T-helper 2 cell treated with Interferon-gamma antibody and Interleukin-4, amounts not matched to agents 5 μg/mL and 100 μg/mL, for 36 hours (primary cell): ENCODE data around the gene TMEM129.

Experiments
- DNase-seq: peaks from one replicate; pipeline ENCODE4 v3.0.0; 2021; ENCODE audit warnings: low spot score
- H3K27ac Mint-ChIP-seq: one replicate; pipeline ENCODE4 v1.8.0; 2021; ENCODE audit warnings: mild to moderate bottlenecking, mixed read lengths
- H3K27me3 Mint-ChIP-seq: one replicate; pipeline ENCODE4 v1.8.0; 2021; ENCODE audit warnings: low read depth, mixed read lengths
- H3K36me3 Mint-ChIP-seq: one replicate; pipeline ENCODE4 v1.8.0; 2021; ENCODE audit warnings: low read depth, mixed read lengths
- H3K4me1 Mint-ChIP-seq: one replicate; pipeline ENCODE4 v1.8.0; 2021; ENCODE audit warnings: low read depth, mixed read lengths
- H3K4me3 Mint-ChIP-seq: one replicate; pipeline ENCODE4 v1.8.0; 2022; ENCODE audit warnings: mild to moderate bottlenecking, moderate library complexity, mixed read lengths
- H3K9me3 Mint-ChIP-seq: one replicate; pipeline ENCODE4 v1.8.0; 2021; ENCODE audit warnings: mixed read lengths

Gene TMEM129

GRCh38 chr4:1762264-1763010, 41.3 kb upstream of the TMEM129 start:
- no peak overlapping the region for H3K27ac Mint-ChIP-seq
- DNase-seq, result no peak

DNA sequence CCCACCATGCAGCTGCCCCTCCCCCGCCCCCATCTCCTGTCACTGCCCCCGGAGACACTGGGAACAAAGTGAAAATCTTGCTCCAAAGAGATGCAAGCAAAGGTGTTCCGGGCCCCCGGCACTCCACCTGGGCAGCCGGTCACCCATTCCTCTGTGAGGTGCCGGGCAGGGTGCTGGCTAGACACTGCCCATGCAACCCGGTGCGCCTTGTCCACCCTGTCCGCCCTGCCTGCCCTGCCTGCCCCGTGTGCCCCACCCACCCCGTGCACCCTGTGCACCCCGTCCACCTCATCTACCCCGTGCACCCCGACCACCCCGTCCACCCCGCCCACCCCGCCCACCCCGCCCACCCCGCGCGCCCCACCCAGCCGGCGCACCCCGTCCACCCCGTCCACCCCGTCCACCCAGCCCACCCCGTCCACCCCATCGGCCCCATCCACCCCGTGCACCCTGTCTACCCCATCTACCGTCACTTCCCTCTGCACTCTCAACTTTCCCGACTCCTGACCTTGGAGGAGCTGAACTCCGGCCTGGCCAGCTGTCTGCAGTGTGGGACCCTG, 40.1 kb upstream of the TMEM129 start:
- H3K4me1 Mint-ChIP-seq, result peaks cover 2% of the 10 kb centered on the region
- no peaks in the 10 kb centered on the region for H3K9me3 Mint-ChIP-seq
- no peak for DNase-seq
- no peak overlapping the region for H3K4me3 Mint-ChIP-seq
- H3K27me3 Mint-ChIP-seq, result peaks cover 26% of the 10 kb centered on the region
- no peaks in the 10 kb centered on the region for H3K36me3 Mint-ChIP-seq
- H3K27ac Mint-ChIP-seq, result no peak overlapping the region

More at GRCh38 chr4:1762264-1763010, 41.3 kb upstream of the TMEM129 start:
- no peaks in the 10 kb centered on the region for H3K36me3 Mint-ChIP-seq
- H3K27me3 Mint-ChIP-seq, result peaks cover 26% of the 10 kb centered on the region
- peaks cover 2% of the 10 kb centered on the region for H3K4me1 Mint-ChIP-seq
- H3K9me3 Mint-ChIP-seq, result no peaks in the 10 kb centered on the region
- no peak overlapping the region for H3K4me3 Mint-ChIP-seq

DNA sequence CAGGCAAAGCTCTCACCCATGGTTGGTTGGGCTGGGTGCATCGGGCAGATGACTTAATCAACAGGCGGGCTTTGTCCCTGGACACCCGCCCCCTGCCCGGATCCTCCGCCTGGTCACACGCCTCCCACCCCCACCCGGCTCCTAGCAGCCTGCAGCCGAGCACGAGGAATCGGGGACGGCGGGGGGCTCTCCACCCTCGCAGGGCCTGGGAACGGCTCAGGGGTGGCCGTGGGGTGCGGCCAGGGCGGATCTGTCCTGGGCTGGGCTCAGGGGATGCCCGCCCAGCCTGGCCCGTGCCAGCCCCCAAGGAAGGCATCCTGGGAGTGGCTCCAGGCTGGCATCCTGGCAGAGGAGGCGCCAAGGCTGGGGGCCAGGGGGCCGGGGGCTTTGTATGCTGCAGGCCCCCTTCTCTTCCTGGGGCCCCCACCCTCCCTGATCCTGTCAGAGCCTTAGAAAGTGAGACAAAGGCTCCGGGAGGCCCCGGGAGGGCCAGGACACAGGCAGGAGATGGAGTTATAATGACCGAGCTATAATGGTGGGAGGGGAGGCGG, 39.5 kb upstream of the TMEM129 start:
- no peaks in the 10 kb centered on the region for H3K9me3 Mint-ChIP-seq
- peaks cover 2% of the 10 kb centered on the region for H3K4me1 Mint-ChIP-seq
- H3K27me3 Mint-ChIP-seq, result peaks cover 24% of the 10 kb centered on the region
- no peak for DNase-seq
- H3K4me3 Mint-ChIP-seq, result no peak overlapping the region
- H3K36me3 Mint-ChIP-seq, result no peaks in the 10 kb centered on the region
- no peak overlapping the region for H3K27ac Mint-ChIP-seq

- no peak for DNase-seq
These were observed 38.7 kb upstream of the TMEM129 start for GRCh38 chr4:1759818-1760223.

DNA sequence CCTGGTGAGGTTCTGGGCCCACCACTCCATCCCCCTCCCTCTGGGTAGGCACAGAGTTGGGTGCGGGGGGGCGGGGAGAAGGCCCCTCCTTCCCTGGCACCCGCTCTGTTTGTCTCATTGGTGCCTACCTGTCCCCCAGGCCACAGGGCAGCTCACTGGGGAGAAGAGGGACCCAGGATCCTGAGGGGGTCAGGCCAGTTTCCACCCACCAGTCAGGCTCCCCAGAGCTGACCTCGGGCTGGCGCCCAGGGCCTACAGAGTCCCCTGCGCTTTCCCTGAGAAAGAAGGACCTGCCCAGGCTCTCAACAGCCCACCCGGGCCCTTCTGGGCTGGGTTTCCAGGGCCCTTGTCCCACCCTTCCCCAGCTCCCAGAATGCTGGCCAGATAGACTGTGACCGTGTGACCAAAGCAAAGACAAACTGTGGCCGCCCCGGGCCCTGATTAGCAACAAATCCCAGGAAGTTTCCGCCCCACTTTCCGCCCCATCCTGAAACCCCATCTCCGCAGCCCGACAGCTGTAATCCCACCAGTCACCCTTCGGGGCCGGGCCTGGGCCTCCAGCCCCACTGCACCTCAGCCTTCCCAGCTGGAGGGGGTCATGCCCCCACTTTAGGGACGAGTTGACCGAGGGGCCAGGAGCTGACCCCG, 38.2 kb upstream of the TMEM129 start:
- peaks cover 13% of the 10 kb centered on the region for H3K27me3 Mint-ChIP-seq
- H3K9me3 Mint-ChIP-seq, result no peaks in the 10 kb centered on the region
- no peak overlapping the region for H3K27ac Mint-ChIP-seq
- no peak overlapping the region for H3K4me3 Mint-ChIP-seq
- H3K4me1 Mint-ChIP-seq, result peaks cover 2% of the 10 kb centered on the region
- no peak for DNase-seq
- H3K36me3 Mint-ChIP-seq, result no peaks in the 10 kb centered on the region

More at GRCh38 chr4:1759818-1760223, 38.7 kb upstream of the TMEM129 start:
- Mint-ChIP-seq H3K27ac (no peak overlapping the region), H3K4me3 (no peak overlapping the region), H3K4me1 (peaks cover 2% of the 10 kb centered on the region), H3K9me3 (no peaks in the 10 kb centered on the region), H3K27me3 (peaks cover 16% of the 10 kb centered on the region), H3K36me3 (no peaks in the 10 kb centered on the region)

GRCh38 chr4:1758306-1759121, 37.4 kb upstream of the TMEM129 start:
- Mint-ChIP-seq H3K27ac (no peak overlapping the region), H3K4me1 (peaks cover 2% of the 10 kb centered on the region), H3K9me3 (no peaks in the 10 kb centered on the region), H3K27me3 (peaks cover 8% of the 10 kb centered on the region), H3K4me3 (no peak overlapping the region), H3K36me3 (no peaks in the 10 kb centered on the region)
- DNase-seq, result no peak

DNA sequence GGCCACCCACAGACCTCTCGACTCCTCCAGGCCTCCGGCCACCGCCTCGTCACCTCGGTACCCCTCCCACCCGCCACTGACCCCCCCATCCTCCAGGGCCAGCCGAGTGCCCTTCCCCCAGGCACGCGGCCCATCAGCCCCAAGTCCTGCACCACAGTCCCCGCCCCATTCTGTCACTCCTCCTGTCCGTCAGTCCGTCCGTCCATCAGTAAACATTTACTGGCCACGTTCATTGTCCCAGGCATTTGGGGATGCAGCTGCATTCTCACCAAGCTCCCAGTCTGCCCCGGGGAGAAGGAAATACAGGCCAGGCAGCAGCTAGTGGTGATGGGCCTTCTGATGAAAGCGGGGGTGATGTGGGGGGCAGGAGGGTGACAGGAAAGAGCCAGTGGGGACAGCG, 36.7 kb upstream of the TMEM129 start:
- no peaks in the 10 kb centered on the region for H3K36me3 Mint-ChIP-seq
- no peak overlapping the region for H3K4me3 Mint-ChIP-seq

DNA sequence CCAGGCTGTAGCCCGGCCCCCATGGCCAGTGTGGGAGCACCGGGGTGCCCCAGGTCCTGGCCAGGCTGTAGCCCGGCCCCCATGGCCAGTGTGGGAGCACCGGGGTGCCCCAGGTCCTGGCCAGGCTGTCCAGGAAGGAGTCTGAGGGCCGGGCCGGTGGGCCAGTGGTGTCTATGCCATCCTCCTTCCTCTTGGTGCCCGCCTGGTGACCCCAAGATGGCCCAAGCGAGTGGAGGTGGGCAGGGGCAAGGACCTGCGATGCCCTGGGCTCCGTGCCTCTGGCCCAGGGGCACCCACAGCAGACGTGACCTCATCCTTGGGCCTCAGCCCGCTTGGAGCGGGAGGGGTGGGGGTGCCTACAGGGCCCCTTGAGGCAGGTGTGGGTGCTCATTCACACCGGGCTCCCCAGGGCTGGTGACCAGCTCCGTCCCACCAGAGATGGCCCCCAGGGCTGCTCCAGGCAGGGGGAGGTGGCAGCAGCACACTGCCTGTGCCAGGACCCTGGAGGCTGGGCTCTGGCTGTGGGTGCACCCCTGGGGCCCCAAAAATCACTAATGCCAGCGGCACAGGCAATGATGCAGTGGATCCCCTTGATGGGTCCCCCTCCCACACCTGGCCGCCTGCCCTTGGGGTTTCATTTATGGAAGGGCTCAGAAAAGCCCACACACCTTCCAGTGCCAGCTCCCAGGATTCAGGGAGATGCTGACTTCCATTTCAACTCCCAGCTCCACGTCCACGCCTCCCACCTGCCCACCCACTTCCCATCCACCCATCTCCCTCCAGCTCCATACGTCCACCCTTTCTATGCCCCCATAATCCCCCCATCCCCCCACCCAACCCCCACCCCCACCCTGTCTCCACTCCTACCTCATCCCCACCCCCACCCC, 36.0 kb upstream of the TMEM129 start:
- Mint-ChIP-seq H3K27ac (no peak overlapping the region), H3K27me3 (peaks cover 2% of the 10 kb centered on the region), H3K36me3 (no peaks in the 10 kb centered on the region), H3K9me3 (no peaks in the 10 kb centered on the region), H3K4me1 (peaks cover 2% of the 10 kb centered on the region), H3K4me3 (no peak overlapping the region)
- DNase-seq, result no peak

More for the DNA sequence above, 36.7 kb upstream of the TMEM129 start:
- Mint-ChIP-seq H3K27ac (no peak overlapping the region), H3K27me3 (peaks cover 5% of the 10 kb centered on the region), H3K9me3 (no peaks in the 10 kb centered on the region), H3K4me1 (peaks cover 2% of the 10 kb centered on the region)
- no peak for DNase-seq

- no peak for DNase-seq
- Mint-ChIP-seq H3K4me1 (peaks cover 2% of the 10 kb centered on the region), H3K27ac (no peak overlapping the region), H3K4me3 (no peak overlapping the region), H3K36me3 (no peaks in the 10 kb centered on the region), H3K27me3 (no peaks in the 10 kb centered on the region), H3K9me3 (no peaks in the 10 kb centered on the region)
These were observed 35.0 kb upstream of the TMEM129 start for GRCh38 chr4:1756079-1756478.

DNA sequence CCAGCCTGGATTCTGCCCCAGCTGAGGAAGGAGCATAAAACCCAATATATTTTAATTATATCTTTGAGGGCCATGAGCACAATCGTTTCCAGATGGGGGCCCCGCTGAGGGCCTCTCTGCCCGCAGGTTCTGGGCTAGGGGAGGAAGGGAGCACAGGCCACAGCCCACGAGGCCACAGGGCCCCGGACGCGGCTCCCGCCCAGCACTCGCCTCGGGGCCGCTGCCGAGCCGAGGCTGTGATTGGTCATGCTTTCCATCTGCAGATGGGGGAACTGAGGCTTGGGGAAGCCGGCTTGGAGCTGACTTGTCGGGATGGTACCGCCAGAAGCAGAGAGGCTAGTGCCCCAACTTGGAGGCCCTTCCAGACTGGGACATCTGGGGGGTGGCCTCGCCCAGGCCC, 34.2 kb upstream of the TMEM129 start:
- Mint-ChIP-seq H3K36me3 (no peaks in the 10 kb centered on the region), H3K4me1 (peaks cover 2% of the 10 kb centered on the region), H3K27me3 (no peaks in the 10 kb centered on the region), H3K9me3 (no peaks in the 10 kb centered on the region), H3K27ac (no peak overlapping the region), H3K4me3 (no peak overlapping the region)
- no peak for DNase-seq

- Mint-ChIP-seq H3K27me3 (no peaks in the 10 kb centered on the region), H3K9me3 (no peaks in the 10 kb centered on the region), H3K4me3 (no peak overlapping the region), H3K27ac (no peak overlapping the region), H3K4me1 (no peaks in the 10 kb centered on the region), H3K36me3 (no peaks in the 10 kb centered on the region)
- no peak for DNase-seq
These were observed 33.2 kb upstream of the TMEM129 start for GRCh38 chr4:1754336-1754735.

DNA sequence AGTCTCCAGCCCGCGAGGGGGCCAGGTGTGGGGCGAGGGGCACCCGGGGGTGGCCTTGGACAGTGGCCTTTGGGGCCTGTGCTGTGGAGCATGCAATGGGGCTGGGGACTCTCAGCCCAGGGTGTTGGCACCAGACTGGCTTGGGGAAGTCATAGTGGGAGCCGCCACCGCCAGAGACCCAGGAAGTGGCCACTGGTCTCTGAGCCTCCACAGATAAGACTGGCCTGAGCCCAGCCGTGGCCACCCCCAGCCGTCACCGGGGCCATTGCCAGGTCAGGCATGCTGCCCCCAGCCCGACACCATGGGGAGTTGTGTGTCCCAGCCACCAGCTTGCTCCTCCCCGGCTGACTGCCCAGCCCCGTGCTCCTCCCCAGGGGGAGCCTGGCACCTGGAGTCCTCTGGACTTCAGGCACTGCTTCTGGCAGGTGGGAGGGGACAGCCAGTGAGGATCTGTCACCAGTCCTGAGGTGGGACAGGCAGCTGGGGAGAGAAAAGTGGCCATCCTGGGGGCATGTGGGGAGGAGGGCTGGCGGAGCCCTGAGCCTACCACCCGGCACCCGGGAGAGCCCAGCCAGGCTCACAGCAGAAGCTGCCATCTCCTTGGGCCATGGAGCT, 32.7 kb upstream of the TMEM129 start:
- Mint-ChIP-seq H3K9me3 (no peaks in the 10 kb centered on the region), H3K4me3 (no peak overlapping the region), H3K27ac (no peak overlapping the region), H3K4me1 (no peaks in the 10 kb centered on the region), H3K27me3 (no peaks in the 10 kb centered on the region), H3K36me3 (no peaks in the 10 kb centered on the region)
- DNase-seq, result no peak
